Panc1 (cell line): ENCODE data around the gene EDC3. TPM values are rescaled to one million over a fixed set of nuclear protein-coding genes. Genes with fewer than 3 reads are reported as not detected.

Experiments used
- ATAC-seq: fragments of 200-7000 bp; cut with Tn5 transposase; 2 replicates; pipeline ENCODE4 v1.9.1; 2020; ENCODE audit warnings: mild to moderate bottlenecking, moderate library complexity
- BruUV-seq: library from RNA; stranded (reverse); fragments of 400-500 nt; replicated peaks from 2 replicates; lab custom pipeline; 2021; lab: Mats Ljungman, UMichigan
- CTCF ChIA-PET: fragments of 300-600 bp; sonication (Branson Sonifier 250); formaldehyde crosslinking; loops from one replicate; lab custom pipeline; 2022; ENCODE audit warnings: antibody characterized with exemption; lab: Charles Lee
- POLR2A ChIA-PET: fragments of 300-600 bp; sonication (Branson Sonifier 250); formaldehyde crosslinking; loops from one replicate; lab custom pipeline; 2022; ENCODE audit warnings: antibody characterized with exemption; lab: Charles Lee
- DNase-seq: peaks from one replicate; pipeline ENCODE4 v3.0.0-alpha.2; 2010; ENCODE audit warnings: low read depth, low spot score
- H3K27ac ChIP-seq: 2 replicates; pipeline ENCODE4 v1.5.1; 2011; ENCODE audit warnings: mild to moderate bottlenecking, low read length, inconsistent platforms
- H3K27me3 ChIP-seq: fragments of 200-500 bp; sonication (Bioruptor generic); 2 replicates; pipeline ENCODE4 v1.6.0; 2014; ENCODE audit warnings: low read length, inconsistent platforms; ENCODE audit not compliant: control insufficient read depth, insufficient read depth
- H3K36me3 ChIP-seq: fragments of 200-500 bp; sonication (Bioruptor generic); 2 replicates; pipeline ENCODE4 v1.5.1; 2014; ENCODE audit warnings: inconsistent platforms, mild to moderate bottlenecking, low read length, moderate library complexity; ENCODE audit not compliant: control insufficient read depth, insufficient read depth
- H3K4me1 ChIP-seq: 2 replicates; pipeline ENCODE4 v1.5.1; 2011; ENCODE audit warnings: inconsistent platforms, mild to moderate bottlenecking, low read length, moderate library complexity; ENCODE audit not compliant: control insufficient read depth, insufficient read depth
- H3K4me3 ChIP-seq, 2 experiments: 2 replicates each; pipeline ENCODE4 v1.5.1; 2011 to 2012; ENCODE audit warnings: low read depth in 2 of 2, low read length in 2 of 2, mild to moderate bottlenecking in 2 of 2, inconsistent platforms in 1 of 2, moderate library complexity in 1 of 2
- H3K9me3 ChIP-seq: fragments of 200-500 bp; sonication (Bioruptor generic); 2 replicates; pipeline ENCODE4 v1.5.1; 2014; ENCODE audit warnings: low read depth, mild to moderate bottlenecking, inconsistent platforms, low read length, moderate library complexity; ENCODE audit not compliant: control insufficient read depth, insufficient read depth
- CTCF ChIP-seq: fragments of 450-650 bp; IDR thresholded peaks from 2 replicates; pipeline ENCODE4 v1.5.1; 2017; ENCODE audit warnings: mild to moderate bottlenecking
- POLR2AphosphoS5 ChIP-seq: IDR thresholded peaks from 2 replicates; pipeline ENCODE4 v1.6.1; 2012; ENCODE audit warnings: mild to moderate bottlenecking, low read depth, low read length, moderate library complexity
- SIN3A ChIP-seq: IDR thresholded peaks from 2 replicates; pipeline ENCODE4 v1.6.1; 2012; ENCODE audit warnings: low read depth, mild to moderate bottlenecking, low read length, moderate library complexity, borderline replicate concordance; ENCODE audit not compliant: insufficient read depth
- TCF7L2 ChIP-seq: IDR thresholded peaks from 2 replicates; pipeline ENCODE4 v1.6.1; 2011; ENCODE audit warnings: mild to moderate bottlenecking, low read depth, low read length, inconsistent platforms
- in situ Hi-C: cut with HindIII; loops from 2 replicates; pipeline ENCODE4 v1.10.0; 2016; ENCODE audit warnings: low sequenced_read_pairs, low pct_unique_long_range_greater_than_20kb
- intact Hi-C: fragments of 100-400 bp; cut with micrococcal nuclease; formaldehyde crosslinking; loops from one replicate; pipeline ENCODE4 v1.10.0; 2022; ENCODE audit not compliant: unreplicated experiment
- total RNA-seq: library from RNA; stranded (reverse); gene quantifications from one replicate; pipeline ENCODE4 v1.2.1, GENCODE V29; 2021; ENCODE audit not compliant: unreplicated experiment
- TF ChIP-seq, protein P1 (sequence below), 2 experiments: IDR thresholded peaks; 2 replicates each; pipeline ENCODE4 v1.6.1; 2011 to 2012; ENCODE audit warnings: low read depth in 2 of 2, control low read depth in 1 of 2, low read length in 1 of 2, mild to moderate bottlenecking in 1 of 2, moderate library complexity in 1 of 2; ENCODE audit not compliant: insufficient read depth in 1 of 2

The EDC3 gene
- total RNA-seq, 1 experiment from 2014 or later: 45.5 TPM

DNA sequence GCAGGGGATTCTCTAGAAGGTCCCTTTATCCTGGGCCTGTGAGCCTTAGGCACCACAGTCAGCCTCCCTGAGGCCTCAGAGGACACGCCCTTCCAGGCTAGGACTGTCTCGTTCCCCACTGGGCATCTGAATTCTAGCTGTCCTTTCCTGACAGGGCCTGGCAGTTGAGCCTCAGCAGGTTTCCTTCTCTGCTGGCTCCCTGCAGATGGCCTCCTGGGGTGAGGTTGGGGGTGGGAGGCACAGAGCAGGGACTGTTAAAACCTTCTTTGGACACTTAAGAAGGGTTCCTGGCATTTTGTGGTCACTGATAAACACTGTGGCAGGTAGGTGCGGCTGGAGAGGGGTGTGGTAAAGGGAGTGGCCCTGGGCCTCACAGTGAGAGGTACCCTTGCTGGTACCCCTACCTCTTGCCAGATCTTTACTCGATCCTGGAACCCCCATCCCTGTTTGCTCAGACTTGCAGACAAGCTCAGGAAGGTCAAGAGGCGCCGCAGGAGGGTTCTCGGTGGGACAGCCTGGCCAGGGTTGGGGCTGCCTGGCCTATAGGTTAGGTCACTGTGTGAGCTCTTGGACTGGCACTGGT, 71.7 kb downstream of the EDC3 start:
- in situ Hi-C loops (no loop called here), intact Hi-C loops (no loop called here)
- ChIA-PET CTCF (interaction anchor here (0.9 kb wide), 1 partner anchor 12 kb away, joined by 3 read pairs; no protein-coding TSS in a partner anchor), POLR2A (no interaction called here)
- Histone ChIP-seq H3K4me3 (no peak overlapping the region), H3K36me3 (peaks cover 39% of the 10 kb centered on the region), H3K27ac (no peak overlapping the region), H3K4me1 (peaks cover 10% of the 10 kb centered on the region; the same call in 1 of the 2 replicates), H3K9me3 (no peaks in the 10 kb centered on the region), H3K27me3 (no peaks in the 10 kb centered on the region)
- DNase-seq (no peak), ATAC-seq (no peak)
- TF ChIP-seq CTCF (no peak), POLR2AphosphoS5 (no peak), TCF7L2 (no peak), SIN3A (no peak)
- TF ChIP-seq, protein P1, sequence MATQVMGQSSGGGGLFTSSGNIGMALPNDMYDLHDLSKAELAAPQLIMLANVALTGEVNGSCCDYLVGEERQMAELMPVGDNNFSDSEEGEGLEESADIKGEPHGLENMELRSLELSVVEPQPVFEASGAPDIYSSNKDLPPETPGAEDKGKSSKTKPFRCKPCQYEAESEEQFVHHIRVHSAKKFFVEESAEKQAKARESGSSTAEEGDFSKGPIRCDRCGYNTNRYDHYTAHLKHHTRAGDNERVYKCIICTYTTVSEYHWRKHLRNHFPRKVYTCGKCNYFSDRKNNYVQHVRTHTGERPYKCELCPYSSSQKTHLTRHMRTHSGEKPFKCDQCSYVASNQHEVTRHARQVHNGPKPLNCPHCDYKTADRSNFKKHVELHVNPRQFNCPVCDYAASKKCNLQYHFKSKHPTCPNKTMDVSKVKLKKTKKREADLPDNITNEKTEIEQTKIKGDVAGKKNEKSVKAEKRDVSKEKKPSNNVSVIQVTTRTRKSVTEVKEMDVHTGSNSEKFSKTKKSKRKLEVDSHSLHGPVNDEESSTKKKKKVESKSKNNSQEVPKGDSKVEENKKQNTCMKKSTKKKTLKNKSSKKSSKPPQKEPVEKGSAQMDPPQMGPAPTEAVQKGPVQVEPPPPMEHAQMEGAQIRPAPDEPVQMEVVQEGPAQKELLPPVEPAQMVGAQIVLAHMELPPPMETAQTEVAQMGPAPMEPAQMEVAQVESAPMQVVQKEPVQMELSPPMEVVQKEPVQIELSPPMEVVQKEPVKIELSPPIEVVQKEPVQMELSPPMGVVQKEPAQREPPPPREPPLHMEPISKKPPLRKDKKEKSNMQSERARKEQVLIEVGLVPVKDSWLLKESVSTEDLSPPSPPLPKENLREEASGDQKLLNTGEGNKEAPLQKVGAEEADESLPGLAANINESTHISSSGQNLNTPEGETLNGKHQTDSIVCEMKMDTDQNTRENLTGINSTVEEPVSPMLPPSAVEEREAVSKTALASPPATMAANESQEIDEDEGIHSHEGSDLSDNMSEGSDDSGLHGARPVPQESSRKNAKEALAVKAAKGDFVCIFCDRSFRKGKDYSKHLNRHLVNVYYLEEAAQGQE (IDR thresholded peaks at IDR 0.05; ENCODE audit: insufficient read depth in 1 of 2, low read depth in 2 of 2, low read length in 1 of 2): no peak
- no TSS peak for BruUV-seq

GRCh38 chr15:74622758-74623157, 73.1 kb downstream of the EDC3 start:
- intact Hi-C loops (no loop called here), in situ Hi-C loops (no loop called here)
- POLR2A ChIA-PET: no interaction called here
- TF ChIP-seq, protein P1 (IDR thresholded peaks at IDR 0.05; ENCODE audit: insufficient read depth in 1 of 2, low read depth in 2 of 2, low read length in 1 of 2): no peak
- TF ChIP-seq SIN3A: no peak
- no peak for TF ChIP-seq POLR2AphosphoS5
- no peak for TF ChIP-seq TCF7L2
- no peak for TF ChIP-seq CTCF
- ATAC-seq (no peak), DNase-seq (no peak)
- no TSS peak for BruUV-seq
- Histone ChIP-seq H3K4me1 (peaks cover 10% of the 10 kb centered on the region), H3K9me3 (no peaks in the 10 kb centered on the region), H3K4me3 (no peak overlapping the region), H3K27me3 (no peaks in the 10 kb centered on the region), H3K27ac (no peak overlapping the region), H3K36me3 (peaks cover 34% of the 10 kb centered on the region)
- CTCF ChIA-PET: interaction anchor here (2.1 kb wide), 1 partner anchor 9 kb away, joined by 10 read pairs; no protein-coding TSS in a partner anchor
